Suprapubic skin (tissue), 4 donors: ENCODE data around the gene SYT17. TPM values are rescaled to one million over a fixed set of nuclear protein-coding genes. Genes with fewer than 3 reads are reported as not detected.

Source experiments
- DNase-seq, 2 donors: peaks; one replicate each; pipeline ENCODE4 v3.0.0-alpha.2; 2019; ENCODE audit warnings: low spot score in 2 of 2
- H3K27ac ChIP-seq: fragments of 200-600 bp; sonication (generic); one replicate; pipeline ENCODE4 v1.5.1; 2019
- H3K27me3 ChIP-seq: fragments of 200-600 bp; sonication (generic); one replicate; pipeline ENCODE4 v1.5.1; 2019
- H3K36me3 ChIP-seq: fragments of 200-600 bp; sonication (generic); one replicate; pipeline ENCODE4 v1.5.1; 2019
- H3K4me1 ChIP-seq: fragments of 200-600 bp; sonication (generic); one replicate; pipeline ENCODE4 v1.5.1; 2019
- H3K4me3 ChIP-seq: fragments of 200-600 bp; sonication (generic); one replicate; pipeline ENCODE4 v1.5.1; 2019; ENCODE audit warnings: mild to moderate bottlenecking
- H3K9me3 ChIP-seq: fragments of 200-600 bp; sonication (generic); one replicate; pipeline ENCODE4 v1.5.1; 2019
- CTCF ChIP-seq, 2 donors: fragments of 200-600 bp in 1 of 2; fragments of 450-650 bp in 1 of 2; sonication (generic) in 1 of 2; IDR thresholded peaks; one replicate each; pipeline ENCODE4 v1.5.1; 2016 to 2019; ENCODE audit warnings: antibody characterized with exemption in 2 of 2, mild to moderate bottlenecking in 1 of 2, moderate library complexity in 1 of 2
- EP300 ChIP-seq: sonication (generic); formaldehyde crosslinking; IDR thresholded peaks from one replicate; pipeline ENCODE4 v1.6.1; 2017; ENCODE audit warnings: antibody characterized with exemption
- POLR2A ChIP-seq, 2 donors: fragments of 450-650 bp; IDR thresholded peaks; one replicate each; pipeline ENCODE4 v1.6.1; 2017; ENCODE audit warnings: antibody characterized with exemption in 2 of 2, mild to moderate bottlenecking in 2 of 2, moderate library complexity in 2 of 2
- POLR2AphosphoS5 ChIP-seq, 3 donors: sonication (generic); formaldehyde crosslinking; IDR thresholded peaks; one replicate each; pipeline ENCODE4 v1.6.1; 2017; ENCODE audit warnings: antibody characterized with exemption in 3 of 3
- WGBS: methylation state at CpG from one replicate; pipeline ENCODE4 v1.1.5; 2018; 5-methylcytosine and 5-hydroxymethylcytosine counted together
- total RNA-seq, 4 donors: library from RNA; depleted of rRNA; stranded (reverse); fragments of >200 nt; gene quantifications; one replicate each; pipeline ENCODE4 v1.1.0, GENCODE V29; 2016

Gene SYT17
- total RNA-seq, 4 donors from 2014 or later: 2.5 to 27.6 (median 9.7) TPM

GRCh38 chr16:19228575-19228974 is 60.5 kb downstream of the SYT17 start:
- TF ChIP-seq POLR2AphosphoS5 (IDR thresholded peaks at IDR 0.05) (no peak), CTCF (IDR thresholded peaks at IDR 0.05) (no peak), EP300 (no peak), POLR2A (IDR thresholded peaks at IDR 0.05) (no peak)
- H3K27me3 ChIP-seq: no peaks in the 10 kb centered on the region
- no peak overlapping the region for H3K27ac ChIP-seq
- peaks cover 24% of the 10 kb centered on the region for H3K36me3 ChIP-seq
- no peak for DNase-seq
- H3K4me3 ChIP-seq: no peak overlapping the region
- 94% methylated on average over 3 of the region's 3 CpGs for WGBS
- no peaks in the 10 kb centered on the region for H3K4me1 ChIP-seq
- peaks cover 6% of the 10 kb centered on the region for H3K9me3 ChIP-seq

GRCh38 chr16:19230575-19230974 is 62.5 kb downstream of the SYT17 start:
- no peak for DNase-seq
- Histone ChIP-seq H3K4me1 (no peaks in the 10 kb centered on the region), H3K9me3 (no peaks in the 10 kb centered on the region), H3K36me3 (peaks cover 4% of the 10 kb centered on the region), H3K27me3 (no peaks in the 10 kb centered on the region), H3K27ac (no peak overlapping the region), H3K4me3 (no peak overlapping the region)
- 84% methylated on average over 3 of the region's 3 CpGs for WGBS
- no peak for TF ChIP-seq POLR2AphosphoS5 (IDR thresholded peaks at IDR 0.05)
- no peak for TF ChIP-seq POLR2A (IDR thresholded peaks at IDR 0.05)
- no peak for TF ChIP-seq CTCF (IDR thresholded peaks at IDR 0.05)
- TF ChIP-seq EP300: no peak

GRCh38 chr16:19231881-19232280 is 63.8 kb downstream of the SYT17 start:
- DNase-seq: no peak
- TF ChIP-seq CTCF (IDR thresholded peaks at IDR 0.05) (no peak), EP300 (no peak), POLR2AphosphoS5 (IDR thresholded peaks at IDR 0.05) (no peak), POLR2A (IDR thresholded peaks at IDR 0.05) (no peak)
- Histone ChIP-seq H3K27me3 (no peaks in the 10 kb centered on the region), H3K9me3 (no peaks in the 10 kb centered on the region), H3K36me3 (no peaks in the 10 kb centered on the region), H3K4me3 (no peak overlapping the region), H3K27ac (no peak overlapping the region), H3K4me1 (no peaks in the 10 kb centered on the region)
- 84% methylated on average over 8 of the region's 8 CpGs for WGBS

- Histone ChIP-seq H3K27ac (no peak overlapping the region), H3K36me3 (no peaks in the 10 kb centered on the region), H3K9me3 (no peaks in the 10 kb centered on the region), H3K4me3 (no peak overlapping the region), H3K4me1 (no peaks in the 10 kb centered on the region), H3K27me3 (no peaks in the 10 kb centered on the region)
- DNase-seq: no peak
- TF ChIP-seq POLR2A (IDR thresholded peaks at IDR 0.05) (no peak), EP300 (no peak), POLR2AphosphoS5 (IDR thresholded peaks at IDR 0.05) (no peak), CTCF (IDR thresholded peaks at IDR 0.05) (no peak)
- WGBS: 80% methylated on average over 5 of the region's 5 CpGs
Observed at GRCh38 chr16:19232988-19233387, 64.9 kb downstream of the SYT17 start.

GRCh38 chr16:19235478-19235877 is 67.4 kb downstream of the SYT17 start:
- no peak overlapping the region for H3K4me3 ChIP-seq
- no peaks in the 10 kb centered on the region for H3K9me3 ChIP-seq
- H3K4me1 ChIP-seq: no peaks in the 10 kb centered on the region
- WGBS: 93% methylated on average over 4 of the region's 4 CpGs
- no peaks in the 10 kb centered on the region for H3K36me3 ChIP-seq
- no peaks in the 10 kb centered on the region for H3K27me3 ChIP-seq
- no peak overlapping the region for H3K27ac ChIP-seq
- TF ChIP-seq EP300: no peak
- TF ChIP-seq POLR2AphosphoS5 (IDR thresholded peaks at IDR 0.05): no peak
- TF ChIP-seq POLR2A (IDR thresholded peaks at IDR 0.05): no peak
- no peak for TF ChIP-seq CTCF (IDR thresholded peaks at IDR 0.05)
- no peak for DNase-seq
